Superior temporal gyrus (tissue), 1 donor: ENCODE results near the gene MRPS34.
"Not testable (repeated sequence)": the region's sequence is repeated elsewhere in the genome, so short reads cannot be mapped to it uniquely, and the experiment has no call there.

Source experiments
- DNase-seq: peaks from one replicate; pipeline ENCODE4 v3.0.0-alpha.2; 2016; ENCODE audit errors: extremely low spot score

Gene MRPS34

DNA sequence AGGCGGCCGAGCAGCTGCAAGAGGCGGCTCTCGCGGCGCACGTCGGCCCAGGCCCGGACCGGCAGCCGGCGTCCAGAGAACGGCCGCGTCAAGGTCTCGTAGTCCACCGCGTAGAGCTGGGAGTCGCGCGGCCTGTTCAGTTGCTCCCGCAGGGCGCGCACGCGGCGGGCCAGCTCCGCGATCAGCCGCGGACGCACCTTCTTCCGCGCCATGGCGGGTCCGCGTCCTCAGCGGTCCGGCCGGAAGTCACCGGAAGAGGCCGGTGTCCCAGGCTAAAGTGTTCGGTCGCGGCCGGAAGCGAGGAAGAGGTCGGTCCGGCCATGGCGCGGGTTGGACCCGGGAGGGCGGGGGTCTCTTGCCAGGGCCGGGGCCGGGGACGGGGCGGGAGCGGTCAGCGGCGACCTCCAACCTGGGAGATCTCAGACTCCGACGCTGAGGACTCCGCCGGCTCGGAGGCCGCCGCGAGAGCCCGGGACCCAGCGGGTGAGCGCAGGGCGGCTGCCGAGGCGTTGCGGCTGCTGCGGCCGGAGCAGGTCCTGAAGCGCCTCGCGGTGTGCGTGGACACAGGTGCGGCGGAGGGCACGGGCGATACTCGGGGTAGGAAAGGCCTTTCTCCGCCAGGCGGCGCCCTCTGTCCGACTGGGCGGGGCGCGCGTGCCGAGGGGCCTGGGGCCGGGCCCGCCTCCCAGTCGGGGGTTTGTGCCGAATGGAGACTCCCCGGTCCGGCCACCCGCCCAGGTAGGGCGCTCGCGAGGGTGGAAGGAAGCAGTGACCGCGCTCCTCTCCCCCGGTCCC lies at the start of gene MRPS34:
Gene MRPS34, minus strand, starts transcription at position 227 of the 795 bp plus-strand sequence. Its CDS starts 15 bp downstream, at position 212.
- peak; percentile 84 for DNase-seq

DNA sequence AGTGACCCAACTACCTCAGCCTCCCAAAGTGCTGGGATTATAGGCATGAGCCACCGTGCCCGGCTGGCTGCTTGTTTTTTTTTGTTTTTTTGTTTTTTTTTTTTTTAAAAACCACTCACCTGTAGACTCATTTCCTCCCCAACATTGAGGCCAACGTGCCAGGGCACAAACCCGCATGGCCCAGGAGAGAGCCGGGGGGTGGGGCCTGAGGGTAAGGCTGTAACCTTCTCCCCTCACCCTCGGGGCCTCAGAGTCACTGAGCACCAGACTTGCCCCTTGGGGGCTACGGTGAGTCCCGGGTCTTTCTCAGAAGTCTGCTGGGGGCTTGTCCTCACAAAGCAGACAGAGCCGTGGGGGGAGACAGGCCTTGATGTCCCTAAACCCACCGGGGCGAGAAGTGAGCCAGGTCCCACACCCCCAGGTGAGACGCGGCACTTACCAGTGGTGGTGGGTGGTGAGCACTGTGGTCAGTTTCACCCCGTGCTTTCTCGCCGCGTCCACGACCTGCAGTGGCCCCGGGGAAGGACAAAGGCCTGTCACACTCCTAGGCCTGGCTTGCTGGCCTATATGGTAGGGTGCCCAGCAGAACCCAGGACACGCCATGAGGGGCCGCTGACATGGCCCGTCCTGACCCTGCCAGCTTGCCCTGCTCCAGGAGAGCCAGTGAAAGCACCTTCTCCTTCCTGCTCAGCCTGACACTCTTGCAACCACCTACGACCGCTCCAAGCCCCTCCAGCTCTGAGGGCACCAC lies 49.1 kb upstream of the MRPS34 start:
- no peak for DNase-seq

DNA sequence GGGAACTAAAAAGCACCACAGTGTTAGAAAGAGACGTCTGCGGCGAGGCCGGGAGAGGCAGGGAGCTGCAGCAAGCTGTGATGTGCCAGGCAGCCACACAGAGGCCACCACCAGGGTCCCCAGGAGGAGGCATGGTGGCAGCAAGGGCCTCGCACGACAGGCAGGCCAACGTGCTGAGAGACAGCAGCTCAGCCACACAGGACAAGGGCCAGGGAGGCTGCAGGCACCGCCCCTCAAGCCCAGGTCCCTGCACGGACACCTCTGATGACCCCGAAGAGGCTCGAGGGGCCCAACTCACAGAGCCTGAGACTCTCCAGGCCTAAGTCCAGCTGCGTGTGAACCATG lies 48.0 kb upstream of the MRPS34 start:
- DNase-seq = no peak

DNA sequence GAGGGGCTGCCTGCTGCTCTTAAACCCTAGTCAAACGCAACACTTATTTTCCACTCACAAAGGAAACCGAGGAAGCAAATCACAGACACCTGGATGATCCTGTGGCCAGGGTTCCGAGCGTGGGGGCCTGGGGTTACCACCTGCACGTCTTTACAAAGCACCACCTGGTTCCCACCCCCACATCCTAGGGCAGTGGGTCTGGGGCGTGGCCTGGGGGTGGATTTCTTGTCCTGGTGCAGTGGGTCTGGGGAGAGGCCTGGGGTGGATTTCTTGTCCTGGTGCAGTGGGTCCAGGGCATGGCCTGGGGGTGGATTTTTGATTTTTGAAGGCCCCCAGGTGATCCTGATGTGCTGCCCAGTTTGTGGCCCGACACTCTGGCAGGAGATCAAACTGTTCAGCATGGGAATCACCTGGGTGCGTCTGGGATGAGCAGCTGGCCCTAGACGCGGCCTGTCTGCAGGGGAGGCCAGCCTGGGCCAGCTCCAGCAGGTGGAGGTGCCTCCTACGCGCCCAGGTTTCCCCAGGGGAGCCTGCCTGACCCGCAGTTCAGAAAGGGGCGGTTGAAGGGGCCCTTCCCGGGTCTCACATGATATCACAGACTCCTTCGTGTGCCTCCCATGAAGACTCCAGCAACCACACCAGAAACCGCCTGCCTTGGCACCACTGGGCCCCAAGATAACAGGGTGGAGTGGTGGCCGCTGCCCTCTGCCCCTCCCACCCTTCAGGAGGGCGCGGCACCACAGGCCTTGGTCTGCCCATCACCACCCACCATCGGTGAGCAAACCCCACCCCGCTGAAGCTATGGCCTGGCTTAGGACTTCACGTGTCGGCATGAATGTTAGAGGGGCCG lies 47.4 kb upstream of the MRPS34 start:
- DNase-seq = no peak

DNA sequence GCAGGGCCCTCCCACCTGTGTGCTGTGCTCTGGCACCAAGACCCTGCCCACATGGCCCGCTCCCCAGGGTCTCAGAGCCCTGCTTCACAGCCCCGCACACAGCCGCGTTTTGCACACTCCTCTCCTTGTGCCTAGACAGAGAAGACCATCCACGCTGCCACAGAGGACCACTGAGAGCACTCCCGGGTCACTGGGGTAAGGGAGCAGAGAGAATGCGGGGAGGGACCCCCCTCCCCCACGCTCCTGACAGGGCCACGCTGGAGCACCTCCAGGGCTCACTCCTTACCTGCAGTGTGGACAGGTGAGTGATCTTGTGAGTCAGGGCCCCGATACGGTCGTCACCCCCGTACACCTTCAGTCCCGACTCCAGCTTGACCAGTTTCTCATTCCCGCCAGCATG lies 46.7 kb upstream of the MRPS34 start:
- DNase-seq = no peak

DNA sequence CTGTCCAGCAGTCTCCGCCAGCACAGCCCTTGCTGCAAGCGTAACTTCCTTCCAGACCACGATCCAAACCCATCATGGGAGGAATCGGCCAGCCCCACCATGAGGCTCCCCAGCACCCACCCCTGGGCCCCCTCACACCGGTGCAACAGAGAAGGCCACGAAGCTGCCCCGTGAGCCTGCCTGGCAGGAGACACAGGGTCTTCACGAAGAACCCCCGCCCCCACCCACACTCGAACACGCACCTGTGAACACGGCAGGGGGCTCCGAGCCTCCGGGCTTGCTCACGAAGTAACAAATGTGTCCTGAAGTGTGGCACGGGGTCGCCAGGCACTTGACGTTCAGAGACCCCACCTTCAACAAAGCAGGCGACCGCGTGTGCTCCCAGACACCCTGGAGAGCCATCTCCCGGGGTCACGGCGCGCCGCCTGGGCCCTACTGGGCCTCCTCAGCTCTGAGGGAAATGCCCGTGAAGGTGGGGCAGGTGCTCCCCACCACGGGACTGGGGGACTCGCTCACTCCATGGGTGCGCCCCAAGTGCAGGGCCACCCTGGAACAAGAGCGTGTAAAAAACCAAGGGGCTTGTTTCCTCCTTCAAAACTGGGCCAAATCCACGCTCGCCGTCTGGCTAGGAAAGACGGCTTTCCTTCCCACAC lies 46.1 kb upstream of the MRPS34 start:
- DNase-seq = no peak

DNA sequence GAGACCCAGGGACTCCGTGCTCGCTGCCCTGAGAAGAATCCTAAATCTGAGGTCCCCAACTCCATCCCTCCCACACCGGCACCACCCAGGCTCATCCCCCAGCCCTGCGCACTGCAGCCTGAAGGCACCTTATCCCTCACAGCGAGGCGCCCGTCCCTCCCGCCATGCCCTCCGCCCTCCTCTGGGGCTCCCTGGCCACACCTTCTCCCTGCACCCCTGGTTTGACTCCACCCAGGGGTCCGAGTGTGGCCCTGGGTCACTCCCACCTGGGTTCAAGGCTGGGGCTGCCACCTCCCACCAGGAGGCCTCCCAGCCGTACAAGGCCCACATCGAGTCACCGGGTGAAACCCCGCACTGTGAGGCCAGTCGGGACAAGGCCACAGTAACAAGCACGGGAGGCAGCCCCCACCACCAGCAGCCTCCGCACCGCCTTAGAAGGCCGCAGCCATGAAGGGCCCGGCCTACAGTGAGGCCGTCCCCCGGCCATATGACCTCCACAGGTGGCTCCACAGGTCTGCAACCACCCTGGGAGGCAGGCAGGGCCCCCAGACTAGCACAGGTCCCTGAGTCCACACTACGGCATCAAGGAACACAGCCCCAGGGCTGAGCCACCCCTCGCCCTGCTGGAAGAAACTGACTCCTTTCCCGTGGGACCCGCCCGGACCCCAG lies 45.4 kb upstream of the MRPS34 start:
- DNase-seq = no peak

DNA sequence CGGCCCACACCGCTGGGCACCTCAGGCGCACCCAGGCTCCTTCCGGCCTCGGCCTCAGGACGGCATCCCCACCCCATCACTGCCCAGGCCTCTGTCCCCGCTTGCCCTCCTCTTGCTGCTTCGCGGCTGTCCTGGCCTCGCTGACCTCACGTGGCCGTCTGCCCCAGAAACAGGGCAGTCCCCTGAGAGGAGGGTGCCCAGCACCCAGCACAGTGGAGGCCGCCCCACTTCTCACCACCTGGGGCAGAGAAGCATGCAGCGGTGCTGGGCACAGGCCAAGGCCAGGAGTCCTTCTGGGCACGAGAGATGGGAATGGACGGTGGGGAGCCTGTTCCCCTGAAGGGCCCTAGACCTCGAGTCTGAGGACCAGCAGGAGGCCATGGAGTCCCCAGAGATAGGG lies 44.8 kb upstream of the MRPS34 start:
- no peak for DNase-seq

DNA sequence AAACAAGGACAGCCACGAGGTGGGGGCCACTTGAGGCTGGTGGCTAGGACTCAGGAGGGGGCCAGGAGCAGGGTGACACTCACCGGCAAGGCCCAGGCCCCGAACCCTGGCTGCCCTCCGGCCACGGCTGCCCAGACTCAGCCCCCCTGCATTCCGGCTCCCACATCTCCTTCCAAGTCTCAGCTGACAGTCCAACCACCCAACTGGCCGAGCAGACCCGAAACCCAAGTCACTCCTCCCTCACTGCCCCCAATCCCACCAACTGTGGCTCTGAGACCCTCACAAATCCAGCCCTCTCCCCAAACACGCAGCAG lies 44.3 kb upstream of the MRPS34 start:
- no peak for DNase-seq

DNA sequence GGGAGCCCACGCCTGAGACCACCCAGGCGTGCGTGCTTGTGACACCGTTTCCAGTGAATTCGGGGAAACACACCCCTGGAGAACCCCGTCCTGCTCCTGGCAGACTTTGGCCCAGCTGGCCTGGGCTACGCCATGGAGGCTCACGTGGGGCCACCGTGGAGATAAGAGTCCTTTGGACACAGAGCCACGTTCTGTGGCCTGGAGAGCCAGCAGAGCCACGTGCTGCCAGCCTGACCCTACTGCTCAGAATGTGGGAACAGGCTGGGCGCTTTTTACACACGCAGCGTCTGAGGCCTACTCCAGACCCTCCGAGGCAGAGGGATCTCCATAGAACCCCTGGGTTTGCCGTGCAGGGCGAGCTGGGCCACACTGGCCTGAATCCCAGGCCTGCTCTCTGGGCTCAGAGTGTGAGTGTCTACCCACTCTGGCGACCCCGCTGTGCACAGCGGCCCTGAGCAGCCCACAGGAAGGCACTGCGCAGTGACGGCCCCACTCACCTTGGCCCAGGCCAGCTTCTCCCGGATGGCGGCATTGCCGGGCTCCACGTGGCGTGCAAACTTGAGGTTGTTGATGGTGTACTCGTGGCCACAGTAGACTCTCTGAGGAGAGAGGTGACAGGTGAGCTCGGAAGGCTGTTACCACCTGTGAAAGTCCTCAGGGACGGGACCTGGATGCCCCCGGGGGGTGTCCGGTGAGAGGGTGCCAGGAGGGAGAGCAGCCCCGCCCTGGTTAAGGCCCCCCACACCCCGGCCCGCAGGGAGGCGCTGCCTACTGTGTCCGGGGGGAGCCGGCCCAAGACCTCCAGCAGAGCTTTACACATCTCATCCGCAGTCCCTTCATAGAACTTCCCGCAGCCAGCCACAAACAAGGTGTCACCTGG lies 43.7 kb upstream of the MRPS34 start:
- no peak for DNase-seq

DNA sequence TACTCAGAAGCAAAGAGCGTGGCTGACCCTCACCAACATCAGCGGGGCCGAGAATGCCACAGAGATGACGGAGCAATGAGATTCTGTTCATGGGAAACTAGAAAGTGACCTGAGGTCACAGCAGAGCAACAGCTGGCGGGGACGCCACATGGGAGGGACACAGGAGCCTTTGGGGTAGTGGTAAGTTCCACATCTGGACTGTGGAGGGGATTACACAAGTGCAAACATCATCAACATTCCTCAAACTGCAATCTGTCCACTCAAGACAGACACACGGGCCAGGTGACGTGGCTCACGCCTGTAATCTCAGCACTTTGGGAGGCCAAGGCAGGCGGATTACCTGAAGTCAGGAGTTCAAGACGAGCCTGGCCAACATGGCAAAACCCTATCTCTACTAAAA lies 42.5 kb upstream of the MRPS34 start:
- no peak for DNase-seq

DNA sequence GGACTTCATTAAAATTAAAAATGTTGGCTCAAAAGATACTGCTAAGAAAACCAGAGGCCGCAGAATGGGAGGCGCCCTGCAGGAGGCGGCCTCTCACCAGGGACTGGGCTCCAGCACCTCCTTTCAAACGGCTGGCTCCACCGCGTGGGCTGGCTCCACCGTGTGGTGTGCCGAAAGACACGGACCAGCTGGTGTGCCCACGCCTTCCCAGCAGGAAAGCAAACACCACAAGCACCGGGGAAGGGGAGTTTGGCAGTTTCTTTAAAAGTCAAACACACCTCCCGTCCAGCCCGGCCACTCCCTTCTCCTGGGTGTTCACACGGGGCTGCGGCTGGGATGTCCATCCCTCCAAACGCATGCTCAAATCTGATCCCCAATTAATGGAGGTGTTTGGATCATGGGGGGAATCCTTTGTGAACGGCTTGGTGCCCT lies 39.8 kb upstream of the MRPS34 start:
- peak; percentile 38 for DNase-seq

DNA sequence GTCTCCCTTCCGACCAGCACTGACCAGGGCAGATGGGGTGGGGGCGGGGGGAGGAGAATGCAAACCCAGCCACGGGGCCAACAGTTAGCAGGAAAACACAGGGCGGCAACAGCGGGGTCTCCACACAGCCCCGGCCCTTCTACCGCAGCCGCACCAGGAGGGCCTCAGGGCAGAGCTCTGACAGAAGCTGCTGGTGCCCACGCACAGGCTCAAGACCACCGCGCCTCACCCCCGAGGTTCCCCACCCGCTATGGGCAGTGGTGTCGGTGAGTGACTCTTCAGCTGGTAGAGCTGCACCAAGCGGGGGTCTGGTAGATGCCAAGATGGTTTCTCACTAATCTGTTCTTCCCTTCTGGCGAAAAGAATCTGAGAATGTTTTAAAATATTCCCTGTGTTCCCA lies 37.6 kb upstream of the MRPS34 start:
- no peak for DNase-seq

DNA sequence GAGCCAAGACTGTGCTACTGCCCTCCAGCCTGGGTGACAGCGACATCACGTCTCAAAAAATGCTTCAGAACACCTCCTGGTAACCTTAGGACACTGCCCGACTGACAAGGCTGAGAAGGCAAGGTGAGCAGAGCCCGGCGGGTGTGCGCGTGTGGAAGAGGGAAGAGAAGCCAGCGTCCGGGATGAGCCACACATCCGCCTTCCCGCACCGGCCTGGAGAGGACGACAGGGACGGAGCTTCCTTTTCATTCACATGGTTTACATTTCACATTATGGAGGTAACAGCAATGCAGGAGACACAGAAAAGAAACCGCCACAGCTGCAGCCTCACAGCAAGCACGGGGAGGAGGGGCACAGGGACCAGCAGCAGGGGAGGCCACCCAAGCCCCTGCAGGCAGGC lies 37.2 kb upstream of the MRPS34 start:
- no peak for DNase-seq

DNA sequence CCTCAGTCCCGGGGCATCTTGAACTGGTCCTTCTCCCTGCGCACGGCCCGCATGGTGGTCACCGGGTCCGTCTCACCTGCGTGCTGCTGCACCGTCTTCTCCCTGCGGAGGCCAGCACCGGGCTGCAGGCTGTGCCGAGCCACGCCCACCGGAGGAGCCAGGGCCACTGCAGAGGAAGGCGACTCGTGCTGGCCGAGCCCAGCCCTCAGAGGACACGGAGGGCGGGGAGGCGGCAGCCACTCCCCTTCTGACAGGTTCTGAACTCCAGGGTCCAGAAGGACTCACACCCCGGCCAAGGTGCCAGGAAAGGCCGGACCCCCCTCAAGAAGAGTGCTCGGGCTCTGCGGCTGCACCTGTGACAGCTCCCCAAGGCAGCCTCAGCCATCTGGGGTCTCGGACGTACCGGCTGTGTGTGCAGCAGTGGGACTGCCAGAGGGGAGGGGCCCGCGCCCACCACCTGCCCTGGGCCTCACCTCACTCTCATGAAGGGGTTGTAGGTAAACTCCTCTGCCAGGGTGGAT lies 36.4 kb upstream of the MRPS34 start:
- no peak for DNase-seq

DNA sequence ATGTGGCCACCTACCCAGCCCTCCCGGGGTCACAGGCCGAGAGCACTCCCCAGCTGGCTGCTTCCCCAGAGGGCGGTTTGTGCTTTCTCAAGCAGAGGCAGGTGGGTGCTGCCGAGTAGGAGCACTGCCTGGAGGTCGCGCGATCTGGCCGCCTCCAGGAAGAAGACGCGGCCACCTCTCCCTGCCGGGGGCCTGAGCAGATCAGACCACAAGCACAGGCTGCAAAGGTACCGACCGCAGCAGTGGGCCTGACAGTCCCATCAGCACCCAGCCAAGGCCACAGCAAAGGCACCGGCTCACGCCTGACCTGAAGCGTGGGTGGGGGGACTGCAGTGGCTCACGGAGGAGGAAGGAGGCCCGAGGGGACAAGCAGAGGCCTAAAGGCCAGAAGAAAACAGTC lies 35.8 kb upstream of the MRPS34 start:
- DNase-seq = no peak

DNA sequence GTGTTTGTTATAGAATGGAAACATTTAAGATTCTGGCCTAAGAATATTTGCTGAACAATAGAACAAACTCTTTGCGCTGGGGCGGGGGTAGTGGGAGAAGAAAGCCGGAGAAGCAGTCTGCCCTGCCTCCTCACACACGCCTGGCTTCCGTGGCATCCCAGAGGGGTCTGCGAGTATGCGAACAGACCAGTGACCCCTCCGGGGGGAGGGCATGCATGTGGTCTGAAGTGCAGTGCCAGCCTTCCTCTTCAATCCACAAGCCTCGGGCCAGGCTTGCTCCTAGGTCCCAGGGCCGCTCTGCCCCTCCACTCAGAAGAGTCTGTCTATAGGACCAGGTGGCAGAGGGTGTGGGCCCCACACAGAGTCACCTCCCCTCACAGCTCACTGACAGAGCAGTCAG lies 34.7 kb upstream of the MRPS34 start:
- DNase-seq = no peak

DNA sequence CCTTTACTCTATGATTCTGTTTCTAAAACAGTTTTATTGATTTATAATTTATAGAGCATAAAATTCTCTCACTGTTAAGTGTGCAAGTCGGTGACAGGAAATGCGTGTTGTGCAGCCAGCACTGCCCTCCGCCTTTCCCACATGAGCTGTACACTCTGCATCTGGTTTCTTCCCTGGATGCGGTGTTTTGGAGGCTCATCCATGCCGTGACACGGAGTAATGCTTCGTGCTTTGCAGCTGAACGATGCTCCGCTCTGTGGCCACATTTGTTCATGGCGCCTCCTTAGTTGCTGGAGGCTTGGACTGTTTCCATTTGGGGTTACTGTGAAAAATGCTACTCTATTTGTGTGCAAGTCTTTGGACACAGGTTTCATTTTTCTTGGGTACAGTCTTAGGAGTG lies 27.8 kb upstream of the MRPS34 start:
- DNase-seq = no peak

DNA sequence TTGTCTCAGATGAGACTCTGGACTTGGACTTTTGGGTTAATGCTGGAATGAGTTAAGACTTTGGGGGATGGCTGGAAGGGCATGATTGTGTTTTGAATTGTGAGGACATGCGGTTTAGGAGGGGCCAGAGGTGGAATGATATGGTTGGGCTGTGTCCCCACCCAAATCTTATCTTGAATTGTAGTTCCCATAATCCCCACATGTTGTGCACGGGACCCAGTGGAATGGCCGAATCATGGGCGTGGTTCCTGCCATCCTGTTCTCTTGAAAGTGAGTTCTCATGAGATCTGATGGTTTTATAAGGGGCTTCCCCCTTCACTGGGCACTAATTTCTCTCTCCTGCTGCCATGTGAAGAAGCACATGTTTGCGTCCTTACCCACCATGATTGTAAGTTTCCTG lies 26.3 kb upstream of the MRPS34 start:
- not testable (repeated sequence) for DNase-seq
